HFFc6 (cell line): ENCODE results near the gene GPHN. TPM values are rescaled to one million over a fixed set of nuclear protein-coding genes. Genes with fewer than 3 reads are reported as not detected.
"Not testable (repeated sequence)": the region's sequence is repeated elsewhere in the genome, so short reads cannot be mapped to it uniquely, and the experiment has no call there.

Experiments
- DNase-seq: peaks from one replicate; pipeline ENCODE4 v3.0.0-alpha.2; 2018
- H3K27ac Mint-ChIP-seq: 2 replicates; pipeline ENCODE4 v1.8.0; 2020; ENCODE audit warnings: mild to moderate bottlenecking, mixed read lengths
- H3K27me3 Mint-ChIP-seq: 2 replicates; pipeline ENCODE4 v1.8.0; 2021; ENCODE audit warnings: mild to moderate bottlenecking, moderate library complexity, mixed read lengths; ENCODE audit not compliant: insufficient read depth
- H3K36me3 Mint-ChIP-seq: 2 replicates; pipeline ENCODE4 v1.8.0; 2021; ENCODE audit warnings: low read depth, mixed read lengths
- H3K4me1 Mint-ChIP-seq: 2 replicates; pipeline ENCODE4 v1.8.0; 2020; ENCODE audit warnings: low read depth, mixed read lengths
- H3K4me3 Mint-ChIP-seq: 2 replicates; pipeline ENCODE4 v1.8.0; 2020; ENCODE audit warnings: mild to moderate bottlenecking, moderate library complexity, mixed read lengths
- H3K9me3 Mint-ChIP-seq: 2 replicates; pipeline ENCODE4 v1.8.0; 2020; ENCODE audit warnings: mild to moderate bottlenecking, mixed read lengths
- CTCF ChIP-seq: fragments of 200-600 bp; sonication (generic); IDR thresholded peaks from 2 replicates; pipeline ENCODE4 v1.5.0; 2021; ENCODE audit warnings: antibody characterized with exemption, mild to moderate bottlenecking
- total RNA-seq, 6 experiments: library from RNA; stranded (reverse); fragmentation: NEBNext Ultra II Directional; extraction: Animal tissue kit (Norgen Biotek cat#: 25700); gene quantifications; 2 replicates in 1 of 6; 3 replicates in 5 of 6; pipeline ENCODE4 v1.2.3, GENCODE V29; 2021

Gene GPHN
- total RNA-seq, 6 experiments from 2014 or later = 11.2 to 16.4 (median 15.0) TPM

- H3K4me1 Mint-ChIP-seq = no peaks in the 10 kb centered on the region
- DNase-seq = no peak
- TF ChIP-seq CTCF = no peak
- H3K27ac Mint-ChIP-seq = no peak overlapping the region
- peaks cover 29% of the 10 kb centered on the region; the same call in 1 of the 2 replicates for H3K36me3 Mint-ChIP-seq
- H3K9me3 Mint-ChIP-seq = peaks cover 21% of the 10 kb centered on the region
- no peaks in the 10 kb centered on the region for H3K27me3 Mint-ChIP-seq
- H3K4me3 Mint-ChIP-seq = no peak overlapping the region
Observed at GRCh38 chr14:67050896-67051295, 542.9 kb downstream of the GPHN start.

- DNase-seq = no peak
- no peaks in the 10 kb centered on the region for H3K27me3 Mint-ChIP-seq
- peaks cover 16% of the 10 kb centered on the region for H3K9me3 Mint-ChIP-seq
- H3K4me1 Mint-ChIP-seq = peaks cover 5% of the 10 kb centered on the region; the same call in 1 of the 2 replicates
- peaks cover 19% of the 10 kb centered on the region; the same call in 1 of the 2 replicates for H3K36me3 Mint-ChIP-seq
- H3K4me3 Mint-ChIP-seq = no peak overlapping the region
- H3K27ac Mint-ChIP-seq = no peak overlapping the region
- TF ChIP-seq CTCF = no peak
Observed at GRCh38 chr14:67056684-67057083, 548.7 kb downstream of the GPHN start.

GRCh38 chr14:67059596-67059995 is 551.6 kb downstream of the GPHN start:
- Mint-ChIP-seq H3K9me3 (peaks cover 5% of the 10 kb centered on the region; the same call in 1 of the 2 replicates), H3K4me1 (peaks cover 5% of the 10 kb centered on the region; the same call in 1 of the 2 replicates), H3K27ac (no peak overlapping the region), H3K4me3 (no peak overlapping the region), H3K27me3 (no peaks in the 10 kb centered on the region), H3K36me3 (peaks cover 20% of the 10 kb centered on the region; the same call in 1 of the 2 replicates)
- no peak for TF ChIP-seq CTCF
- no peak for DNase-seq

GRCh38 chr14:67060546-67060945 is 552.6 kb downstream of the GPHN start:
- no peaks in the 10 kb centered on the region for H3K27me3 Mint-ChIP-seq
- DNase-seq = no peak
- no peak overlapping the region for H3K27ac Mint-ChIP-seq
- no peak for TF ChIP-seq CTCF
- H3K4me1 Mint-ChIP-seq = peaks cover 5% of the 10 kb centered on the region; the same call in 1 of the 2 replicates
- no peak overlapping the region for H3K4me3 Mint-ChIP-seq
- no peaks in the 10 kb centered on the region for H3K9me3 Mint-ChIP-seq
- H3K36me3 Mint-ChIP-seq = peaks cover 17% of the 10 kb centered on the region; the same call in 1 of the 2 replicates

GRCh38 chr14:67067070-67067814 is 559.3 kb downstream of the GPHN start:
- H3K27me3 Mint-ChIP-seq, H3K9me3 Mint-ChIP-seq, H3K36me3 Mint-ChIP-seq, H3K4me1 Mint-ChIP-seq, H3K27ac Mint-ChIP-seq, H3K4me3 Mint-ChIP-seq, DNase-seq: not testable (repeated sequence)

- no peak overlapping the region for H3K4me3 Mint-ChIP-seq
- no peak for TF ChIP-seq CTCF
- no peak overlapping the region for H3K27ac Mint-ChIP-seq
- peaks cover 9% of the 10 kb centered on the region for H3K4me1 Mint-ChIP-seq
- H3K36me3 Mint-ChIP-seq = 0 out of 2 replicates have a peak, but pooled peaks cover 6% of the 10 kb centered on the region
- H3K27me3 Mint-ChIP-seq = no peaks in the 10 kb centered on the region
- DNase-seq = no peak
- no peaks in the 10 kb centered on the region for H3K9me3 Mint-ChIP-seq
Observed at GRCh38 chr14:67068251-67068650, 560.3 kb downstream of the GPHN start.
